Bronchial epithelial cell (primary cell): ENCODE data around the gene CRACDL. TPM values are rescaled to one million over a fixed set of nuclear protein-coding genes. Genes with fewer than 3 reads are reported as not detected.

ENCODE experiments used
- DNase-seq: peaks from one replicate; pipeline ENCODE4 v3.0.0-alpha.2; 2010; ENCODE audit warnings: low read depth
- FAIRE-seq: peaks from 2 replicates; lab custom pipeline; 2011; peaks lifted over from hg19 to GRCh38; lab: Jason Lieb, UNC
- H3K27me3 ChIP-seq: 2 replicates; pipeline ENCODE4 v1.5.1; 2011; ENCODE audit warnings: low read length; ENCODE audit not compliant: control insufficient read depth, insufficient read depth
- H3K36me3 ChIP-seq: 2 replicates; pipeline ENCODE4 v1.5.1; 2011; ENCODE audit warnings: low read length; ENCODE audit not compliant: control insufficient read depth, insufficient read depth
- H3K4me3 ChIP-seq: 2 replicates; pipeline ENCODE4 v1.5.1; 2011; ENCODE audit warnings: mild to moderate bottlenecking, low read depth, low read length, control low read depth
- CTCF ChIP-seq: IDR thresholded peaks from 2 replicates; pipeline ENCODE4 v1.5.1; 2011; ENCODE audit warnings: mild to moderate bottlenecking, moderate library complexity, low read length, control low read depth, inconsistent platforms; ENCODE audit not compliant: insufficient read depth, severe bottlenecking
- total RNA-seq: library from RNA; depleted of rRNA; stranded (reverse); fragments of >200 nt; gene quantifications from 2 replicates; pipeline ENCODE4 v1.2.1, GENCODE V29; 2014

Gene CRACDL
- total RNA-seq, 1 donor from 2014 or later, result 0.26 TPM

GRCh38 chr2:98875746-98876145, 60.3 kb downstream of the CRACDL start:
- H3K4me3 ChIP-seq, result no peak overlapping the region
- TF ChIP-seq CTCF, result no peak
- H3K27me3 ChIP-seq, result no peaks in the 10 kb centered on the region
- H3K36me3 ChIP-seq, result no peaks in the 10 kb centered on the region
- no peak for FAIRE-seq
- no peak for DNase-seq

GRCh38 chr2:98875081-98875728, 60.8 kb downstream of the CRACDL start:
- no peak for TF ChIP-seq CTCF
- Histone ChIP-seq H3K4me3 (no peak overlapping the region), H3K27me3 (no peaks in the 10 kb centered on the region), H3K36me3 (no peaks in the 10 kb centered on the region)
- FAIRE-seq, result no peak
- no peak for DNase-seq

GRCh38 chr2:98874186-98874689, 61.8 kb downstream of the CRACDL start:
- H3K36me3 ChIP-seq, result no peaks in the 10 kb centered on the region
- TF ChIP-seq CTCF, result no peak
- FAIRE-seq (no peak), DNase-seq (no peak)
- H3K4me3 ChIP-seq, result no peak overlapping the region
- H3K27me3 ChIP-seq, result no peaks in the 10 kb centered on the region

GRCh38 chr2:98872526-98872925, 63.5 kb downstream of the CRACDL start:
- FAIRE-seq (no peak), DNase-seq (no peak)
- Histone ChIP-seq H3K4me3 (no peak overlapping the region), H3K36me3 (no peaks in the 10 kb centered on the region), H3K27me3 (no peaks in the 10 kb centered on the region)
- no peak for TF ChIP-seq CTCF

GRCh38 chr2:98871506-98871905, 64.5 kb downstream of the CRACDL start:
- H3K27me3 ChIP-seq, result no peaks in the 10 kb centered on the region
- no peaks in the 10 kb centered on the region for H3K36me3 ChIP-seq
- TF ChIP-seq CTCF, result no peak
- DNase-seq, result no peak
- H3K4me3 ChIP-seq, result no peak overlapping the region
- FAIRE-seq, result no peak
